Measurements from ENCODE around the gene NCKAP5. TPM values are rescaled to one million over a fixed set of nuclear protein-coding genes. Genes with fewer than 3 reads are reported as not detected.

NCKAP5 gene
- total RNA-seq, 2 experiments from 2014 or later = not detected

- ChIA-PET CTCF (interaction anchor here (0.5 kb wide), 1 partner anchor 1041 kb away, joined by 4 read pairs; no protein-coding TSS in a partner anchor), POLR2A (no interaction called here)
These were observed 158.5 kb downstream of the NCKAP5 start for GRCh38 chr2:133409581-133410285.

GRCh38 chr2:133408671-133409070, 159.6 kb downstream of the NCKAP5 start:
- CTCF ChIA-PET = no interaction called here

GRCh38 chr2:133407341-133407740, 160.9 kb downstream of the NCKAP5 start:
- ChIA-PET POLR2A (no interaction called here), CTCF (no interaction called here)

More at GRCh38 chr2:133408671-133409070, 159.6 kb downstream of the NCKAP5 start:
- POLR2A ChIA-PET = no interaction called here

GRCh38 chr2:133405252-133405651, 163.0 kb downstream of the NCKAP5 start:
- ChIA-PET POLR2A (no interaction called here), CTCF (no interaction called here)

- ChIA-PET CTCF (no interaction called here), POLR2A (no interaction called here)
These were observed 167.9 kb downstream of the NCKAP5 start for GRCh38 chr2:133400411-133400810.

GRCh38 chr2:133393895-133394294, 174.4 kb downstream of the NCKAP5 start:
- ChIA-PET POLR2A (no interaction called here), CTCF (no interaction called here)

- POLR2A ChIA-PET = no interaction called here
- CTCF ChIA-PET = no interaction called here
These were observed 178.1 kb downstream of the NCKAP5 start for GRCh38 chr2:133390156-133390555.

GRCh38 chr2:133389569-133389968, 178.7 kb downstream of the NCKAP5 start:
- POLR2A ChIA-PET = no interaction called here
- CTCF ChIA-PET = no interaction called here

GRCh38 chr2:133382566-133382965, 185.7 kb downstream of the NCKAP5 start:
- ChIA-PET CTCF (no interaction called here), POLR2A (no interaction called here)

- CTCF ChIA-PET = no interaction called here
- POLR2A ChIA-PET = no interaction called here
These were observed 187.3 kb downstream of the NCKAP5 start for GRCh38 chr2:133380991-133381390.

- ChIA-PET CTCF (no interaction called here), POLR2A (no interaction called here)
These were observed 189.2 kb downstream of the NCKAP5 start for GRCh38 chr2:133378928-133379549.

- ChIA-PET POLR2A (no interaction called here), CTCF (no interaction called here)
These were observed 189.9 kb downstream of the NCKAP5 start for GRCh38 chr2:133378386-133378785.

- ChIA-PET POLR2A (no interaction called here), CTCF (no interaction called here)
These were observed 190.7 kb downstream of the NCKAP5 start for GRCh38 chr2:133377599-133377998.

- ChIA-PET POLR2A (no interaction called here), CTCF (no interaction called here)
These were observed 191.2 kb downstream of the NCKAP5 start for GRCh38 chr2:133377021-133377481.

GRCh38 chr2:133374781-133375180, 193.5 kb downstream of the NCKAP5 start:
- CTCF ChIA-PET = no interaction called here
- POLR2A ChIA-PET = no interaction called here

GRCh38 chr2:133371286-133371685, 197.0 kb downstream of the NCKAP5 start:
- CTCF ChIA-PET = no interaction called here
- POLR2A ChIA-PET = no interaction called here

GRCh38 chr2:133369901-133370658, 198.2 kb downstream of the NCKAP5 start:
- POLR2A ChIA-PET = no interaction called here

GRCh38 chr2:133365117-133365516, 203.1 kb downstream of the NCKAP5 start:
- CTCF ChIA-PET = no interaction called here
- POLR2A ChIA-PET = no interaction called here

More at GRCh38 chr2:133369901-133370658, 198.2 kb downstream of the NCKAP5 start:
- CTCF ChIA-PET = no interaction called here

- POLR2A ChIA-PET = no interaction called here
- CTCF ChIA-PET = no interaction called here
These were observed 203.6 kb downstream of the NCKAP5 start for GRCh38 chr2:133364636-133365035.

GRCh38 chr2:133363884-133364283, 204.4 kb downstream of the NCKAP5 start:
- CTCF ChIA-PET = no interaction called here
- POLR2A ChIA-PET = no interaction called here

GRCh38 chr2:133362061-133362476, 206.2 kb downstream of the NCKAP5 start:
- ChIA-PET CTCF (no interaction called here), POLR2A (no interaction called here)
